ENCODE data around the gene PIGM.

The PIGM gene

GRCh38 chr1:159989581-159989980 lies 42.2 kb downstream of the PIGM start:
- no peak for DNase-seq (ENCODE audit: low read depth, low spot score)

- DNase-seq (ENCODE audit: low read depth, low spot score): no peak
These were observed 43.8 kb downstream of the PIGM start for GRCh38 chr1:159988006-159988405.

GRCh38 chr1:159987186-159987585 lies 44.6 kb downstream of the PIGM start:
- no peak for DNase-seq (ENCODE audit: low read depth, low spot score)

- no peak for DNase-seq (ENCODE audit: low read depth, low spot score)
These were observed 45.3 kb downstream of the PIGM start for GRCh38 chr1:159986531-159986930.

GRCh38 chr1:159986093-159986492 lies 45.7 kb downstream of the PIGM start:
- no peak for DNase-seq (ENCODE audit: low read depth, low spot score)

- no peak for DNase-seq (ENCODE audit: low read depth, low spot score)
These were observed 46.3 kb downstream of the PIGM start for GRCh38 chr1:159985473-159985872.

GRCh38 chr1:159983681-159984080 lies 48.1 kb downstream of the PIGM start:
- DNase-seq (ENCODE audit: low read depth, low spot score): no peak

- no peak for DNase-seq (ENCODE audit: low read depth, low spot score)
These were observed 49.5 kb downstream of the PIGM start for GRCh38 chr1:159982280-159982679.

GRCh38 chr1:159981351-159982055 lies 50.3 kb downstream of the PIGM start:
- no peak for DNase-seq (ENCODE audit: low read depth, low spot score)

- DNase-seq (ENCODE audit: low read depth, low spot score): no peak
These were observed 51.0 kb downstream of the PIGM start for GRCh38 chr1:159980786-159981185.

- DNase-seq (ENCODE audit: low read depth, low spot score): no peak
These were observed 51.7 kb downstream of the PIGM start for GRCh38 chr1:159980076-159980475.

GRCh38 chr1:159979257-159979656 lies 52.5 kb downstream of the PIGM start:
- DNase-seq (ENCODE audit: low read depth, low spot score): no peak

- no peak for DNase-seq (ENCODE audit: low read depth, low spot score)
These were observed 53.7 kb downstream of the PIGM start for GRCh38 chr1:159978107-159978398.

- DNase-seq (ENCODE audit: low read depth, low spot score): no peak
These were observed 54.3 kb downstream of the PIGM start for GRCh38 chr1:159977364-159978106.
